ENCODE results near the gene OR2H1.
"Not testable (repeated sequence)": the region's sequence is repeated elsewhere in the genome, so short reads cannot be mapped to it uniquely, and the experiment has no call there.

Gene OR2H1

GRCh38 chr6:29439006-29439405, 17.9 kb upstream of the OR2H1 start, which contains the start of gene OR10C1:
Gene OR10C1 (plus strand): TSS chr6:29439306. CDS start chr6:29440016, 710 bp downstream.
- H3K4me3 ChIP-seq (ENCODE audit: low read depth, low read length) = no peak within 1 kb of the TSS
- no peak for TF ChIP-seq CTCF (IDR thresholded peaks at IDR 0.05; ENCODE audit: low read depth, low read length)

- no peak overlapping the region for H3K4me3 ChIP-seq (ENCODE audit: low read depth, low read length)
- no peak for TF ChIP-seq CTCF (IDR thresholded peaks at IDR 0.05; ENCODE audit: low read depth, low read length)
These were observed 14.2 kb upstream of the OR2H1 start for GRCh38 chr6:29442719-29443118.

GRCh38 chr6:29444031-29444430, 12.9 kb upstream of the OR2H1 start:
- H3K4me3 ChIP-seq (ENCODE audit: low read depth, low read length) = not testable (repeated sequence)

GRCh38 chr6:29447670-29448069, 9.3 kb upstream of the OR2H1 start:
- no peak for TF ChIP-seq CTCF (IDR thresholded peaks at IDR 0.05; ENCODE audit: low read depth, low read length)
- no peak overlapping the region for H3K4me3 ChIP-seq (ENCODE audit: low read depth, low read length)

- H3K4me3 ChIP-seq (ENCODE audit: low read depth, low read length) = no peak overlapping the region
- no peak for TF ChIP-seq CTCF (IDR thresholded peaks at IDR 0.05; ENCODE audit: low read depth, low read length)
These were observed 5.3 kb upstream of the OR2H1 start for GRCh38 chr6:29451471-29452193.

GRCh38 chr6:29461021-29461814, 4.3 kb downstream of the OR2H1 start:
- no peak for TF ChIP-seq CTCF (IDR thresholded peaks at IDR 0.05; ENCODE audit: low read depth, low read length)

GRCh38 chr6:29462022-29462421, 5.1 kb downstream of the OR2H1 start:
- TF ChIP-seq CTCF (IDR thresholded peaks at IDR 0.05; ENCODE audit: low read depth, low read length) = no peak
- H3K4me3 ChIP-seq (ENCODE audit: low read depth, low read length) = no peak overlapping the region

More at GRCh38 chr6:29461021-29461814, 4.3 kb downstream of the OR2H1 start:
- H3K4me3 ChIP-seq (ENCODE audit: low read depth, low read length) = no peak overlapping the region
